Measurements from ENCODE around the gene HIPK2.

The HIPK2 gene

GRCh38 chr7:139782932-139783331 is 5.1 kb upstream of the HIPK2 start:
- DNase-seq: no peak

DNA sequence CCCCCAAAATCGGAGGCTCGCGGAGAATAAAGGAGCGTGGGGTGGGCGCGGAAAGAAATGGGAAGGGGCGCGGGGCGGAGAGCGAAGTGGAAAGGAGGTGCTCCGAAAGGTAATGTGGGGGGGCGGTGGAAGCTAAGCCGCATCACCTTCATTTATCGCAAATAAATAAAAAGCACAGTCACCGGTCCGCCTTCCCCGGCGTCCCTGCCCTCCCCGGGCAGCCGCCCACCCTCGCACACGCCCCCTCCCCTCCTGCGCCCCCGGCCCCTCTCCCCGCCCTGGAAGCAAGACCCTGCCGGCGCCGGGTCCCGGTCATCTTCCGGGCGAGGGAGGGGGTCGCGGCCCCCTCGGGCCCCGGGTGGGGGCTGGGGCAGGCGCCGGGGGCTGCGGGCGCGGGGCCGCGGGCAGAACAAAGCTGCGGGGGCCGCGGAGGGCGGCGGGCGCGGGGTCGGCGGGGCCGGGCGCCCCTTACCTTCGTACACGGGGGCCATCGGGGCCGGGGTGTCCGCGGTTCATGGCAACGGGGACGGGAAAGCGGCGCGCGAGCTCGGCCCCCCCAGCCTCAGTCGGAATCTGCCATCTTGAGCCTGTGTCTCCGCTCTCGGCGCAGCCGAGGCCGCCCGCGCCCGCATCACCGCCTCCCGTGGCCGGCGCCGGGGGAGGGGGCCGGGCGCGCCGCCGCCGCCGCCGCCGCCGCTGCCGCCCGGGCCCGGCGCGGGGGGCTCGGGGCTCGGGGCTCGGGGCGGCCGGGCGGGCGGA is 486 bp downstream of the HIPK2 start:
- DNase-seq: peak; percentile 46

GRCh38 chr7:139776486-139777132 is 1.2 kb downstream of the HIPK2 start:
- peak; percentile 50 for DNase-seq

- DNase-seq: peak; percentile 63
Observed at GRCh38 chr7:139775829-139776266, 1.9 kb downstream of the HIPK2 start.

GRCh38 chr7:139774376-139774775 is 3.4 kb downstream of the HIPK2 start:
- DNase-seq: no peak

DNA sequence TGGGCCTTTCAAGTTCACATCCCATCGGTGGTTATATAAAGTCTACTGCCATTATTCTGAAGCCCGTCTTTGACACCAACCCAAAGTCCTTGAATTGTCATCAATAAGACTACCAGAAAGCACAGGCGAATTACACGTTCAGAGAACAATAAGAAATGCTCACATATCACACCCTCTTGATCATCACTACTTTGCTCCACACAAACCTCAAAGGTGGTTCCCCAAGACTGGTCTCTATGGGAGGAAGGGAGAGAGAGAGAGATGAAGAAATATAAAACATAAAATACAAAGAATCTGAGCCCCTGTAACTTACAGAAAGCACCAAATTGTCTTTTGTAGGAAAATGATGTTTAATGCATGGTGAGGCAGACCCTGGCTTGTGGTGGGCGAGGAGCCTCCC is 4.4 kb downstream of the HIPK2 start:
- DNase-seq: no peak

GRCh38 chr7:139772873-139773272 is 4.9 kb downstream of the HIPK2 start:
- no peak for DNase-seq

DNA sequence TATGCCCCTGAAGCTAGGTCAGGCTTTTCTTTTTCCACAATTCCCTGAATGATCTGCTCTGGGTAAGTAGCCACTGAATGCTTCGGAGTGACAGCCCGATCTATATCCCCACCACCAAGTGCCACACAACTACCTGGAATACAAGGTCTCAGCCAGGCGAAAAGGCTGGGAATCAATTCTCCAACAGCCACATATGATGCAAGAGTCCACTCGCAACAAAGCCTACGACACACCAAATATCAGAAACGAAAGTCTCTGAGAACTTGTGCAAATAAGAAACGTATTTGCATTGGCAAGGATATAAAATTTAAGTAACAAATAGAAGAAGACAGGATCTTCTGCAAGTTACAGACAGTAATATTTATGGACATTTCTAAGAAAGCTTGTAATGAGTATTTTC is 5.7 kb downstream of the HIPK2 start:
- no peak for DNase-seq

DNA sequence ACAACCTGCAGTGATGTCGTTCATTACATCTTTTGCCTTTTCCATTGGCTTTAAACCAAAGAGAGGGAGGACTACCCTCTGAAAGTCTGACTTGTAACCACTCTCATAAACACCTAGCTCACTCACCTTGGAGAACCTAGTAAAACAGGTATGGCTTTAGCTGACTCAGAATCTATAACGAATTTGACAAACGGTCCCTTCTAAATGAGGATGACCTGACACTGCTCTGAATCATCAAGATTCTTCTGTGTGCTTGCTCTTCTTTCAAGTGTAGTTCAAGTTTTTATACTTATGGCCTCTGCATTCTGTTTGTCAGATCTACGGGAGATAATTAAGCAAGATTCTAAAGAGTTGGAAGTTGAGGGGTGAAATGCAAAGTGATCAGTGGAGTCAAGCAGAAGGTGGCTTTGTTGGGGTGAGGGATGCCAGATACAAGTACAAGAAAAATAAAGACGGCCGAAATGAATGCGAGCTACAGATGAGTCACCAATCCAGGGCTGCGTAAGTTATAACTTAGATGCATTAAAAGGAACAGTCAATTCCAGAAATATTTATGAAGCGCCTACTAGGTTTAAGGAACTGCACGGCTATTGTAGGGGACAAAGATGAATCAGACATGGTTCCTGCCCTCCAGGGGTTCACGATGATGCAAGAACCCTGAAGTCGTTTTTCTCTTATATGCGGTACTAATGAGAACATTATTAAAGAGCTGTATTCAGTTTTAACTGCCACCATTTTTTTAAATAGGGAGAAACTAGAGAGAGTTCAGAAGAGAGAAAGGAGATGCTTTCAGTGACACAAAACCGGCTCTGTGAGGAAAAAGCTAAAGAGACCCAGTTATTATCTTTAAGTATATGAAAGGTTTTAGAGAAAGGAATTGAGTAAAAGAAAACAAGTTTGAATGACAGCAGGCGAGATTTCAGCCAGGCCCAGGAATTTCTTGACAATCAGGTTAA is 6.5 kb downstream of the HIPK2 start:
- DNase-seq: no peak

GRCh38 chr7:139769761-139770160 is 8.0 kb downstream of the HIPK2 start:
- no peak for DNase-seq

GRCh38 chr7:139769066-139769465 is 8.7 kb downstream of the HIPK2 start:
- no peak for DNase-seq

- DNase-seq: no peak
Observed at GRCh38 chr7:139768249-139768824, 9.5 kb downstream of the HIPK2 start.

DNA sequence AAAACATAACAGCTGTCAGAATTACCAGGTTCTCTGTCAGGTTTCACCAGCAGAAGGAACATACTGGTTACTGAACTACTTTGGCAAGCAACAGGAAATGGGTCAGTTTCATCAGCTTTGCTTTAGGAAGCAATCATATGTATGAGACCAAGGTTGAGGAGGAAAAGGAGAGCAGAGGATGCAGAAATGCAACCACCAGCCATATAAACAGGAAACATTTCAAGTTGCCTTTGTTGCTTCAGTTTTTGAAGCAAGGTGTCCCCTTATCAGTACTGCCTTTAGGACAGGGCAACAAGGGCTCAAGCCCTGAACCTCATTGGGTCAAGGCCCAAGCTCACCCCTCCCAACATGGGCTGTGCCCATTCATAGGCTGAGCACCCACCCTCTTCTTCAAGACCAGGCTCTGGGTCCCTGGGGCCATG is 10.2 kb downstream of the HIPK2 start:
- DNase-seq: no peak

- no peak for DNase-seq
Observed at GRCh38 chr7:139765143-139765542, 12.7 kb downstream of the HIPK2 start.

- no peak for DNase-seq
Observed at GRCh38 chr7:139763330-139763729, 14.5 kb downstream of the HIPK2 start.

DNA sequence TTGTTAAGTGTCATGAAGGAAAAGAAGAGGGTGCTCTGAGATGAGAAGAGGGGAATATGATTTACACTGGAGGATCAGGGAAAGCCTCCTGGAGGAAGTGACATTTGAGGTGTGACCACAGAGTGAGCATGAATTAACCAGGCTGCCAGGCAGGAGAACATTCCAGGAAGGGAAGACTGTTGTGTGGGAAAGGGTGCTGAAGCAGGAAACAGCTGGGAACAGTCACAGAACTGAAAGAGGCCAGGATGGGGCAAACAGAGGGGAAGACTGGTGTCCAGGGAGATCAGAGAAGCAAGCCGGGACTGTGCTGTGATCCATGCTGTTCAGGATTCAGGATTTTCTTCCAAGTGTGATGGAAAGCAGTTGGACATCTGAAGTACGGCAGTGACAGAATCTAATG is 14.9 kb downstream of the HIPK2 start:
- DNase-seq: no peak

- DNase-seq: no peak
Observed at GRCh38 chr7:139758388-139758787, 19.4 kb downstream of the HIPK2 start.

- no peak for DNase-seq
Observed at GRCh38 chr7:139757968-139758367, 19.8 kb downstream of the HIPK2 start.

DNA sequence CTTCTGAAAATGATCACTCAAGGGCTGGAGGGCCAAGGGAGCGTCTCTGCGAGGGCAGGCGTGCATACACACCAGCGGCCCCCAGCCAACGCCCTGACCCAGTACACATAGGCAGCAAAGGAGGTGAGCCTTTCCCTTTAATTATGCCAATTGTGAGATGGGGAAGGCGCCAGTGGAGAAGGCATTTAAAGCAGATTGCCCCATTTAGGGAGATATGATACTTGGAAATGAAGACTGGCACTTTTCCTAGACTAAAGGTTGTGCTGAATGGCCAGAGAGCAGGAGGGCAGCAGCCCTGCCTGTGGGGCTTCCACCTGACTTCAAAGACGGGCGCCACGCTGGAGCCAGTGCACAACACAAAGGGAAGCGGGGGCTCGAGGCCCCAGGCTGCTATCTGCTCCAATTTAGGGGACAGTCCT is 24.1 kb downstream of the HIPK2 start:
- DNase-seq: no peak

- no peak for DNase-seq
Observed at GRCh38 chr7:139753081-139753692, 24.6 kb downstream of the HIPK2 start.

DNA sequence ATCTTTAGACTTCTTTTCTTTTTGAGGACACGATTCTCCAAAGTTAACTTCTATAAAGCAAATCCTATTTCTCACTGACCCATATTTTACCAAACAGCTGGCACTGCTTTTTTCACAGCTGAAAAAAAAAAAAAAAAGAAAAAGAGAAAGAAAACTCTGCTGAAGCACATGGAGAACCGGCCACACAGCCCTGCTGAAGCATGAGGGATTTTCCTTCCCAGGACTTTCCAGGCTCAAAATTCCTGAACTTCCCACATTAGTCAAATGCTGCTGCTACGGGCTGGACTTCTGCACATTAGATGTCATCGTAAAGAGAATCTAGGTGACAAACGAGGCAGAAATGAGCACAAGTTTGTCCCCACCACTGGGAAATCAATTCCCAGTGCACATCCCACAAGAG is 25.2 kb downstream of the HIPK2 start:
- no peak for DNase-seq

GRCh38 chr7:139752148-139752547 is 25.6 kb downstream of the HIPK2 start:
- no peak for DNase-seq
